ENCODE results near the gene SRXN1. TPM values are rescaled to one million over a fixed set of nuclear protein-coding genes. Genes with fewer than 3 reads are reported as not detected.

The SRXN1 gene
- total and polyA plus RNA-seq, 2 experiments from 2014 or later: 58.6 to 94.1 TPM

DNA sequence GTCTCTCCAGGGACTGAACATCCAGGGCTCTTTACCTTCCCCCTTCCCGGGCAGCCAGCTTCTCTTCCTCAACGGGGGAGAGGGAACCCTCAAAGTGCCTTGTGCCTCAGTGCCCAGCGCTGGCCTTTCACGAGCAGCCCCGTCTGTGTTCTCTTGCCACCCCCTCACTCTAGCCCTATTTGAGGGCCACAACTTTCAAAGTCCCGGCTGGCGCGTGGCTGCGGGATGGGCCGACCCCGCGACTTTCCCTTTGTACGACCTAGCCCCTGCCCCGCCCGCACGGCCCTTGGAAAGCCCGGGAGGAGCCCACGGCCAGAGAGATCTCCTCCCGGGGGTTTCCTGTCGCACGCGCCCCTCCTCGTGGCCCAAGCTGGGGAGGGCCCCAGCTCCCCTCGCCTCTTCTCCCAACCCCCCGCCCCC, 22.0 kb upstream of the SRXN1 start:
- Histone ChIP-seq H3K79me2 (ENCODE audit: insufficient read depth) (no peaks in the 10 kb centered on the region), H3K27ac (no peak overlapping the region), H3K4me3 (no peak overlapping the region), H3K36me3 (ENCODE audit: low read depth) (no peaks in the 10 kb centered on the region), H3K9ac (no peak overlapping the region), H3K27me3 (replicated peaks; ENCODE audit: insufficient read depth) (peaks cover 44% of the 10 kb centered on the region), H3K9me2 (ENCODE audit: insufficient read depth) (no peaks in the 10 kb centered on the region), H4K20me1 (ENCODE audit: insufficient read depth) (no peaks in the 10 kb centered on the region), H3K4me1 (ENCODE audit: insufficient read depth) (no peaks in the 10 kb centered on the region), H3K9me3 (ENCODE audit: low read depth) (no peaks in the 10 kb centered on the region), H2AFZ (no peak overlapping the region), H3F3A (ENCODE audit: insufficient read depth) (no peaks in the 10 kb centered on the region), H3K4me2 (ENCODE audit: unreplicated experiment) (no peak overlapping the region)
- TF ChIP-seq EZH2 (IDR thresholded peaks at IDR 0.05; ENCODE audit: insufficient read depth, poor library complexity, severe bottlenecking): no peak
- no peak for TF ChIP-seq EZH2phosphoT487 (IDR thresholded peaks at IDR 0.05; ENCODE audit: insufficient read depth, low read depth)
- in situ Hi-C loops (cut with MboI): no loop called here
- DNase-seq: no peak
- WGBS, 2 experiments (ENCODE audit: low coverage in 1 of 2, low lambda C conversion rate in 2 of 2, missing lambda C conversion rate in 2 of 2): 1 to 7% methylated on average over 13 to 25 of the region's 25 CpGs

DNA sequence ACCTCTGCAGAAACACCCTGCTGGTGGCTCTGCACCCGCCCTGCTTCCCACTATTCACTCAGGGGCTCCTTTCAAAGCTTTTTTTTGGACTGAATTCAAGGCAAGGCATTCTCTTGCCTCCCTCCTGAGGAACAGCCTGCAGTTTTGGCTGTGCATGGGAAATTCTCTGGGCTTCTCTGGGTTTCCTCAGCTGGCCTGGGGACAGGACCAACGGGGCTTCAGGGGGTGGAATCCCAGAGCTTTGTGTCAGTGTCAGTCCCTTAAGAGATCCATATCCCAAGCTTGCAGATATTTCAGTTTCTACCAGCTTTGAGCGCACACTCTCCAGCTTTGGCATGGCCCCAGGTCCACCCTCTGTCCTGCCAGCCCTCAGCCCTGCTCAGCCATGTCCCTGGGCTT, 20.6 kb upstream of the SRXN1 start:
- Histone ChIP-seq H3F3A (ENCODE audit: insufficient read depth) (no peaks in the 10 kb centered on the region), H3K4me1 (ENCODE audit: insufficient read depth) (no peaks in the 10 kb centered on the region), H3K9me3 (ENCODE audit: low read depth) (no peaks in the 10 kb centered on the region), H3K4me3 (no peak overlapping the region), H3K4me2 (ENCODE audit: unreplicated experiment) (no peak overlapping the region), H3K9ac (no peak overlapping the region), H3K9me2 (ENCODE audit: insufficient read depth) (no peaks in the 10 kb centered on the region), H4K20me1 (ENCODE audit: insufficient read depth) (no peaks in the 10 kb centered on the region), H3K36me3 (ENCODE audit: low read depth) (no peaks in the 10 kb centered on the region), H2AFZ (no peak overlapping the region), H3K27me3 (replicated peaks; ENCODE audit: insufficient read depth) (peaks cover 31% of the 10 kb centered on the region), H3K27ac (no peak overlapping the region), H3K79me2 (ENCODE audit: insufficient read depth) (no peaks in the 10 kb centered on the region)
- no peak for DNase-seq
- in situ Hi-C loops (cut with MboI): no loop called here
- TF ChIP-seq EZH2 (IDR thresholded peaks at IDR 0.05; ENCODE audit: insufficient read depth, poor library complexity, severe bottlenecking) (no peak), EZH2phosphoT487 (IDR thresholded peaks at IDR 0.05; ENCODE audit: insufficient read depth, low read depth) (no peak)
- WGBS, 2 experiments (ENCODE audit: low coverage in 1 of 2, low lambda C conversion rate in 2 of 2, missing lambda C conversion rate in 2 of 2): 26 to 28% methylated on average over 3 of the region's 3 CpGs

DNA sequence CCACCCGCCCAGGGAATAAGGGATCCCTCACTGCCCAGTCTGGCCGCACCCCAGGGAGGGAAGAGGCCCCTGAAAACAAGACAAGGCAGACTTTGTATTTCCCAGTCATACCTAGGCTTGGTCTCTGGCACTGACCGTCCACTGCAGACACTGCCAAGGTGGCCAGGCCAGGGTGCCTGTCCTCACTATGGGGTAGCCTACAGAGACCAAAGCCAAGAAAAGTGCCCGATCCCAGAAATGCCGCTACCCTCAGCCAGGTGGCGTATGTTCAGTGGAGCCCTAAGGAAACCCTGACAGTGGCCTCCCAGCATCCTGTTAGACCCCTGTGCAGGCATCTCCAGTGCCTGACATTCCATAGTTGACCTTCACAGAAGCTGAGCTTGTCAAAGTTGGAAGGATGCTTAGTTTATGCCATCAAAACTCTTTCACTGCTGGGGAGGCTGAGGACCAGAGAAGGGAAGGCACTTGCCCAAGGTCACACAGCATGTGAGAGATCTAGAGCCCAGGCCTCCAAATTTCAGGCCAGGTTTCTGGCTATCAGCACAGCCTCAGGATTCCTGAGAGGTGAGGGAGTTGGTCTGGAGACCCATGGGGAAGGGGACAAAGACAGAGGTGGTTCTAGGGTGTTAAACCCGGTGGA, 20.1 kb upstream of the SRXN1 start:
- H3K27ac ChIP-seq: no peak overlapping the region
- 45 to 54% methylated on average over 7 of the region's 7 CpGs for WGBS, 2 experiments (ENCODE audit: low coverage in 1 of 2, low lambda C conversion rate in 2 of 2, missing lambda C conversion rate in 2 of 2)
- no peak for DNase-seq
- H3K79me2 ChIP-seq (ENCODE audit: insufficient read depth): no peaks in the 10 kb centered on the region
- no peaks in the 10 kb centered on the region for H4K20me1 ChIP-seq (ENCODE audit: insufficient read depth)
- no peak overlapping the region for H2AFZ ChIP-seq
- H3F3A ChIP-seq (ENCODE audit: insufficient read depth): no peaks in the 10 kb centered on the region
- no peaks in the 10 kb centered on the region for H3K4me1 ChIP-seq (ENCODE audit: insufficient read depth)
- no peak overlapping the region for H3K9ac ChIP-seq
- no peak overlapping the region for H3K4me3 ChIP-seq
- no peak for TF ChIP-seq EZH2 (IDR thresholded peaks at IDR 0.05; ENCODE audit: insufficient read depth, poor library complexity, severe bottlenecking)
- TF ChIP-seq EZH2phosphoT487 (IDR thresholded peaks at IDR 0.05; ENCODE audit: insufficient read depth, low read depth): no peak
- H3K9me3 ChIP-seq (ENCODE audit: low read depth): no peaks in the 10 kb centered on the region
- no peaks in the 10 kb centered on the region for H3K9me2 ChIP-seq (ENCODE audit: insufficient read depth)
- no peak overlapping the region for H3K4me2 ChIP-seq (ENCODE audit: unreplicated experiment)
- H3K36me3 ChIP-seq (ENCODE audit: low read depth): no peaks in the 10 kb centered on the region
- H3K27me3 ChIP-seq (replicated peaks; ENCODE audit: insufficient read depth): peaks cover 31% of the 10 kb centered on the region
- in situ Hi-C loops (cut with MboI): no loop called here

DNA sequence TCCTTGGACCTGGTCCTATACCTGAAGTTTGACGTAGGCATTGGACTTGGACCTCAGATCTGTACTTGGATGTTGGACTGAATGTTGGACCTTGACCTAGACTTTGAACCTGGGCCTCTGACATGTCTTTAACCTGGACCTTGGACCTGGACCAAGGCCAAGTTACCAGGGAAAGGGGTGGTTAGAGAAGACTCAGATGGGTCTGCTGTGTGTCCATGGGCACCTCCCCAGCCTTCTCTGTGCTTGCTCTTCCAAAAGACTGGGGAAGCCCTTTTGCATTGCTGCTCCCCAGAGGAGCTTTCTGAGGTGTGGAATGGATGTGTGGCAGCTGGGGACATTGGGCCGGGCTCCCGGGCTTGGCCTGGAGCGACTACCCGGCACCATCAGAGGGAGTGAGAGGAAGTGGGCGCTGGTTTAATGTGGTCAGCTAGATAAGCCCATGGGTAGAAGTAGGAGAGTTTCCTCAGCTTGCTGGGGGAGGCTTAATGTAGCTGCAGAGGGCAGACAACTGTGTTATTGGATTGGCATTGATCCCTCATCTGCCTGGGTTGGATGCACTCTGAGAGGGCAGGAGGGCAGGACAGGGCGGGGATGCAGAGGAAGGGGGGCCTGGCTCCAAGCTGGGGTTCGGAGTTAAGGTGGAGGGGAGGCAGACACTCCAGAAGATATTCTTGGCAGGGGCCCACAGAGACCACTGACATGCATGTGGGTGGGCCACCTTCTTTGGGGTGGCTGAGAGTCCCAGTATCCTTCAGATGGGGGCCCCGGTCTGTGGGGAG, 18.4 kb upstream of the SRXN1 start:
- WGBS, 2 experiments (ENCODE audit: low coverage in 1 of 2, low lambda C conversion rate in 2 of 2, missing lambda C conversion rate in 2 of 2): 42 to 49% methylated on average over 9 of the region's 9 CpGs
- Histone ChIP-seq H3K79me2 (ENCODE audit: insufficient read depth) (no peaks in the 10 kb centered on the region), H3K4me2 (ENCODE audit: unreplicated experiment) (no peak overlapping the region), H3F3A (ENCODE audit: insufficient read depth) (no peaks in the 10 kb centered on the region), H3K9me2 (ENCODE audit: insufficient read depth) (no peaks in the 10 kb centered on the region), H3K27me3 (replicated peaks; ENCODE audit: insufficient read depth) (peaks cover 16% of the 10 kb centered on the region), H3K4me1 (ENCODE audit: insufficient read depth) (no peaks in the 10 kb centered on the region), H4K20me1 (ENCODE audit: insufficient read depth) (no peaks in the 10 kb centered on the region), H3K9me3 (ENCODE audit: low read depth) (no peaks in the 10 kb centered on the region), H2AFZ (no peak overlapping the region), H3K27ac (no peak overlapping the region), H3K36me3 (ENCODE audit: low read depth) (no peaks in the 10 kb centered on the region), H3K9ac (no peak overlapping the region), H3K4me3 (no peak overlapping the region)
- in situ Hi-C loops (cut with MboI): no loop called here
- TF ChIP-seq EZH2 (IDR thresholded peaks at IDR 0.05; ENCODE audit: insufficient read depth, poor library complexity, severe bottlenecking) (no peak), EZH2phosphoT487 (IDR thresholded peaks at IDR 0.05; ENCODE audit: insufficient read depth, low read depth) (no peak)
- no peak for DNase-seq
